ENCODE results near the gene DAPK2.
A peak's percentile ranks its signal among the peaks of the same experiment; 100 is the strongest.

The DAPK2 gene

GRCh38 chr15:63972801-63973200, 73.5 kb downstream of the DAPK2 start:
- Histone ChIP-seq H3K4me2 (ENCODE audit: low read length) (no peak overlapping the region), H3K27me3 (ENCODE audit: low read depth, low read length) (no peaks in the 10 kb centered on the region), H2AFZ (ENCODE audit: low read depth, low read length) (no peak overlapping the region), H3K36me3 (replicated peaks; ENCODE audit: low read depth, low read length) (no peaks in the 10 kb centered on the region), H3K27ac (ENCODE audit: low read length) (no peak overlapping the region), H4K20me1 (ENCODE audit: insufficient read depth, low read length) (no peaks in the 10 kb centered on the region), H3K4me3 (ENCODE audit: low read length) (no peak overlapping the region), H3K9me3 (ENCODE audit: insufficient read depth, low read length) (no peaks in the 10 kb centered on the region), H3K4me1 (ENCODE audit: low read length) (peaks cover 26% of the 10 kb centered on the region), H3K9ac (ENCODE audit: low read length) (no peak overlapping the region), H3K79me2 (ENCODE audit: low read length) (no peaks in the 10 kb centered on the region)
- TF ChIP-seq CTCF (IDR thresholded peaks at IDR 0.05; ENCODE audit: low read depth, low read length): no peak
- no peak for TF ChIP-seq EZH2phosphoT487 (IDR thresholded peaks at IDR 0.05; ENCODE audit: low read depth)

GRCh38 chr15:63971904-63972303, 74.4 kb downstream of the DAPK2 start:
- no peak overlapping the region for H2AFZ ChIP-seq (ENCODE audit: low read depth, low read length)
- H3K4me1 ChIP-seq (ENCODE audit: low read length): peaks cover 26% of the 10 kb centered on the region
- H3K79me2 ChIP-seq (ENCODE audit: low read length): no peaks in the 10 kb centered on the region
- no peaks in the 10 kb centered on the region for H3K9me3 ChIP-seq (ENCODE audit: insufficient read depth, low read length)
- no peaks in the 10 kb centered on the region for H4K20me1 ChIP-seq (ENCODE audit: insufficient read depth, low read length)
- H3K4me2 ChIP-seq (ENCODE audit: low read length): 0 out of 2 replicates have a peak overlapping the region, but pooled peaks have one; percentile 46
- no peak overlapping the region for H3K4me3 ChIP-seq (ENCODE audit: low read length)
- H3K36me3 ChIP-seq (replicated peaks; ENCODE audit: low read depth, low read length): no peaks in the 10 kb centered on the region
- no peak overlapping the region for H3K9ac ChIP-seq (ENCODE audit: low read length)
- H3K27me3 ChIP-seq (ENCODE audit: low read depth, low read length): no peaks in the 10 kb centered on the region
- no peak overlapping the region for H3K27ac ChIP-seq (ENCODE audit: low read length)
- TF ChIP-seq EZH2phosphoT487 (IDR thresholded peaks at IDR 0.05; ENCODE audit: low read depth) (no peak), CTCF (IDR thresholded peaks at IDR 0.05; ENCODE audit: low read depth, low read length) (no peak)

GRCh38 chr15:63971427-63971805, 74.9 kb downstream of the DAPK2 start:
- H3K27ac ChIP-seq (ENCODE audit: low read length): 0 out of 2 replicates have a peak overlapping the region, but pooled peaks have one; percentile 40
- H2AFZ ChIP-seq (ENCODE audit: low read depth, low read length): no peak overlapping the region
- H3K4me2 ChIP-seq (ENCODE audit: low read length): peak overlapping the region; percentile 46

More at GRCh38 chr15:63971427-63971805, 74.9 kb downstream of the DAPK2 start:
- TF ChIP-seq CTCF (IDR thresholded peaks at IDR 0.05; ENCODE audit: low read depth, low read length) (no peak), EZH2phosphoT487 (IDR thresholded peaks at IDR 0.05; ENCODE audit: low read depth) (no peak)
- H3K4me1 ChIP-seq (ENCODE audit: low read length): peaks cover 26% of the 10 kb centered on the region
- no peaks in the 10 kb centered on the region for H3K27me3 ChIP-seq (ENCODE audit: low read depth, low read length)
- H3K9ac ChIP-seq (ENCODE audit: low read length): no peak overlapping the region
- no peak overlapping the region for H3K4me3 ChIP-seq (ENCODE audit: low read length)
- H3K79me2 ChIP-seq (ENCODE audit: low read length): no peaks in the 10 kb centered on the region
- H3K36me3 ChIP-seq (replicated peaks; ENCODE audit: low read depth, low read length): no peaks in the 10 kb centered on the region
- H3K9me3 ChIP-seq (ENCODE audit: insufficient read depth, low read length): no peaks in the 10 kb centered on the region
- no peaks in the 10 kb centered on the region for H4K20me1 ChIP-seq (ENCODE audit: insufficient read depth, low read length)

Measured in OCI-LY3 (cell line).